OCI-LY1 (cell line): ENCODE data around the gene CHI3L1.

ENCODE experiments used
- CTCF ChIP-seq: fragments of 200-600 bp; sonication (generic), shearing (Covaris generic); IDR thresholded peaks from 2 replicates; pipeline ENCODE4 v1.5.1; 2017; ENCODE audit warnings: mild to moderate bottlenecking, antibody characterized with exemption, low read length, moderate library complexity, mixed read lengths
- EZH2 ChIP-seq: fragments of 200-600 bp; sonication (generic), shearing (Covaris generic); IDR thresholded peaks from 2 replicates; pipeline ENCODE4 v1.8.0; 2017; ENCODE audit warnings: borderline replicate concordance, mixed run types, mild to moderate bottlenecking, antibody characterized with exemption, low read length, moderate library complexity, mixed read lengths

DNA sequence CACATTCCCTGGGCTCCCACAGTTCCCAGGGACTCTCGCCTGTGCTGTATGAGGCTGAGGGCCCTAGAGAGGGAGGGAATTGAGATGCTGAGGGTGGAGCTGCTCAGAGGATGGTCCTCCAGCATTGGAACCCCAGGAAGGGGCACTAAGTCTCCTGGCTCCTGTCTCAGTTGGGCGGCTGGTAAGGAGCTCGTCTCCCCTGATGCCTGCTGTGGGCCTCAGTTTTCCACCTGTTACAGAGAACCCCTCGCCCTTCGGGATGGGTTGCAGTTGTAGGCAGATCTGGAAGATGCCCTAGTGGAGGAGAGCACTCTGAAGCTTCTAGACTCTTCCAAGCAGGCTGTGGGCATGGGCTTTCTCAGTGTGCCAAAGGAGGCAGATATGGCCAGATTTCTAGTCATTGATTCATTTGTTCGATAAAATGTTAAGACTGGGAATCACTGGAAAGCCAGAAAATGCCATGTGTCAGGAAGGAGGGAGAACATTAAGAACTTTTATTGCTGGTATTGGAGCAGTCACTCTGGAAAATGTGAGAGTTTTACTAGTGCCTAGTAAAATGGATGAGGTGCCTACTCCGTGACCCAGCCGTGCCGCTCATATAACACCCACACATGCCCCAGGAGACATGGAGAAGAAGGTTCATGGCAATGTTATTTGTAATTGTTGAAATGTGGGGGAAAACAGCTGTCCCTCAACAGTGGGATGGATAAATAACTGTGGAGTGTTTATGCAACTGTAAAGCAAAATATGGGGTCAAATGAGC, 10.1 kb downstream of the CHI3L1 start:
- no peak for TF ChIP-seq CTCF
- TF ChIP-seq EZH2 = no peak
